Measurements from ENCODE around the gene CTNNB1.

CTNNB1 gene

DNA sequence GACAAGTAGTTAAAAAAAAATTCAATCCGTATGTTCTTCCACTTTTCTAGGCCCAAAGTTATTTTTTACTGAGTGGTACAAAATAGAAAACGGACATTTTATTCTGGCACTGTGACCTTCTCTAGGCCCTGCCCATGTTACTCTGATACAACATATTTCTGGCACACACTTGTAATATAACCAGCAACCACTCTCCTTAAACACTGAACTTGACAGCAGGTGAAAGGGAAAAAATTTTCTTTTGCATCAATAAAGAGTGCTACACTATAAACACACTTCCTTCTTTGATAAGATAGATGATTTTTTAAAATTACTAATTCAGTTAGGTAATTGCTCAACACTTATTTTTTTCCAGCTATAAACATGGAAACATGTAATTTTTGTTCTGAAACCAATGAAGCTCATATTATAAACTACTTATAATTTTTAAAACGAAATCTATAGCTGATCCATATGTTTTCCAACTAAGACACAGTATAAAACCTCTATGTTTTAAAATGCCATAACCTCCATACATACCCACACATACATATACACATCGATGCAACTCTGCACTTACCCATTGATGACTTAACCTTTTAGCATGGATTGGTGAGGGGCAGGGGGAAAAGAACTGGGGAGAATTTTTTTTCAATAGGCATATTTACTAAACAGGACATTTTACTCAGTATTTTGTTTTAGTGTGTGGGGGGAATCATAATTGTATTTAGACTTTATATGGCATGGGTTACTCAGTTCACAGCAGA is 5.3 kb upstream of the CTNNB1 start:
- FAIRE-seq = no peak

DNA sequence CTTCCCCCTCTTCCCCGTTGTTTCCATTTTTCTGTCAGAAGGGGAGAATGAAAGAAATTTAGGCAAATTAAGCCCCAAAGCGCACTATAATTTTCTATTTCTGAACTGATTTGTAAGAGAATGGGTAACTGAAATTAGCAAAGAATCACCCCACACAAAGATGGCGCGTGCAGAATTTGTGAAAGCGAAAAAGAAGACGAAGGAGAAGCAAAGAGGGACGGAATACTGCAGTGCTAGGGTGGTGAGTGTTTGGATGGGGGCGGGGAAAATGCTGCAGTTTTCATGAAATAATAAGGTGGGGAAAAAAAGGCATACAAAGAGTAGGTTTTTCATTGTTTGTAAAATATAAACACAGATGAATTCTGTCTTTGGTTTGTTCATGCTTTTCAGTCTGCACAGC is 4.6 kb upstream of the CTNNB1 start:
- FAIRE-seq = no peak

DNA sequence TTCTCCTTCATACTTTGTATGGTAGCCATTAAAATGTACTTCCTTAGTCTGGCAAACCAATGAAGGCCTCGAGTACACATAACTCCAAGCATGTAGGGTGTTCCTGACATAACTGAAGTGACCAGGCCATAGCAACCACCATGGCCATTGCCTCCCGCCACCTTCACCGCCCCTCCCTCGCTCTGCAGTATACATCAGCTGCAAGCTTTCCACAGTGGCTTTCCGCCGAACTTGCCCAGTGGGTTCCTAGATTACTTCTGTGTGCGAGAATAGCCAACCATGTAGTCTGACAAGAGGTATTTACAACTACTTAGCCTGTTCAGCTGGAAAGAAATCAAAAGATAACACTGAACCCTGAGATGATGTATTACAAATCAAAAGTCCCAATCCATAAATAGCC is 3.4 kb upstream of the CTNNB1 start:
- no peak for FAIRE-seq

DNA sequence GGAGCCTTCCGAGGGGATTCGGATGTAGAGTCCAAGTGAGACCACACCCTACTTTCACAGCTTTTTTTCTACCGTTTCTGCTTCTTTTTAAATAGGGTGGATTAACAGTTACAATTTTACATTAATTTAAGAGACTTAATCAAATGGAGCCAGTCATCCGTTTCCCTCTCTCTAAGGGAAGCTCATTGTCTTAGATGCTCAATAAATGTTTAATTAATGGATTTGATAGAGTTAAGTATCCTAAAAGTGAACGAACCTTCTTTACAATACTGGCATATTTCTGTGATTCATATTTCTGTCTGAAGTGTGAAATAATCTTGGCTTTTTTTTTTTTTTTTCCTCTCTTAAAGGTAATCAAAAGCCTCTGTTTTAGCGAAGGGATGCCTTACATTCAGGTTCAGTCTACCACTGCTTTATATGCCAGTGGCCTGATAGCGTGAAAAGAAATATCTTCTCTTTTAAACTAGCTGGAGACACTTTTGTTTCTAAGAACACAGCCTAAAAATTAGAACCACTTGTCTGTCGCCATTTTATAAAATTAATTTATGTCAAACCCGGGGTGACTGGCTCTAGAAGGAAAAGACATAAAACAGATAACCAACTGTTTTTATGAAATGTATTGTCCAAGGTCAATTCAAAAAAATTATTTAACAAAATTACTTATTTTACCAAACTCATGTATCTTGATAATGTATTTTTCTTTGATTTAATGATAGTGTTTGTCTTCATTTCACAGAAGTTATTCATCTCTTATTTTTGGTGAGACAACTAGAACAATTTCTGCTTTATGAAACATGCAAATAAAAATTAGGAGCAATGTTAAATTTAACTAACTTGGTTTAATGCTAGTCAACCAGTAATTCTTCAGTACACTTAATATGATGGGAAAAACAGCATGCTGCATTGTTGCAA is 2.5 kb upstream of the CTNNB1 start:
- no peak for FAIRE-seq

DNA sequence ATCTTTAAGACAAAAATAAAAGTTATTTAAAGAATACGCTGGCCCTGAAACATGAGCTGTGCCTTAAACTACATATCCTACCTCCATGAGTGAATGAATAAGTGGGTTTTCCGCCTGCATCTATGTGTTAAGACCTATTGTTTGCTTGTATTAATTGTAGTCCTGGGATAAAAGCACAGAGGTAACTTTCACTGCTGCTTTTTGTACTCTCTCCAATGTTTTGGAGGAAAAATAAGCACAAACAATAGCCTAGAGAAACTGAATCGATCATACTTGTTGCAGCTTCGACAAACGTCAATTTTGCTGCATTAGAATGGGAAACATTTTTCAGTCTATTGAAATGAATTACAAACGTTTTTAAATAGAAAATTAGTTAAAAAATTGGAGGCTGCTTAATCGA is 1.3 kb upstream of the CTNNB1 start:
- no peak for FAIRE-seq

DNA sequence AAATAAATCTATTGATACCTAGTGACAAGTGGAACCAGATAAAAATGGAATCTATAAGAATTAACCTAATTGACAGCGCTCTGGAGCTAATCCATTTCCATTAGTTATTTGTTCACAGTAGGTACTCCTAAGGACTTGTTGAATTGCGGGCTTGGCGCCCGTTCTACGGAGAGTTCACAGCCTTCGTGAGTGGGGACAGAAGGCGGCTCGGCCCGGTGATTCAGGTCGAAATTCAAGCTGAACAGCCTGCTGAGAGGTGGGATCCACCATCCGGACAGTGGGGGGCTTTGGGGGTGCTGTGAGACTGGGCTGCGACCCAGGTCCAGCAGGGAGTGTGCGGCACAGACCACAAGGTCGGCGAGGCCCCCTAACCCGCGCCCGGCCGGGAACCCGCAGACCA is 779 bp upstream of the CTNNB1 start:
- FAIRE-seq = no peak

DNA sequence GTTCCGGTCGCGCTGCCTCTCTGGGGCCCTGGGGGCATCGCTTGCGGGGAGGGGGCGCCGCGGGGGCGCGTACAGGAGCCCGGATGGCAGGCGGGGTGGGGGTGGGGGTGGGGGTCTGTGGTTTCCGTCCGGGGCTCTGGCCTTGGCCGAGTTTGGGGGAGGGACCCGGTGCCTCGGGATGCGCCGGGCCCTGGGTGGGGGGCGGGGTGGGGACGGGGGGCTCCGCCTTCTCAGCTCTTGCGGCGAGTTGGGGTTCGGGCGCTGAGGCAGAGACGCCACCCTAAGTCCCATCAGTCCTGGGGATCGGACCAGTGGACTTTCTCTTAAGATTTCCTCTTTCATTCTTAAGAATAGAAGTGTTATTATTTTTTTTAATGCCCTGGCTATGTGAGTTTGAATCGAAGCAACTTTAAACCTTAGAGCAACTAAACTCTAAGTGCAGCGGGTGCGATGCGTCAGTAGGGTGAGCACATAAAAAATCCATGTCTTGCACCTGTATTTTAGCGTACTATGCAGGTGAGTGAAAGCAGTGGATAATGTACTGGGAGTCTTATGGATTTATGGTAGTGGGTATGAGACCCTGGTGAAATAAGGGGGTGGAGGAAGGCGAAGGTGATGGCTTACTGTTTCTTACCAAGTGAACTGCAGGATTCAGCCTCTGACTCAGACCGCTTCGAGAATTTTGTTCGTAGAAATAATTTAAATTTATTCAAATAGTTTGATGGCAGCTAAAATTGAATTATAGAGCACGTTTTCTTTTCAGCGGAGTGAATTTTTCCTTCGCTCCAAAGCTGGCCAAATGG is 762 bp downstream of the CTNNB1 start:
- FAIRE-seq = no peak

DNA sequence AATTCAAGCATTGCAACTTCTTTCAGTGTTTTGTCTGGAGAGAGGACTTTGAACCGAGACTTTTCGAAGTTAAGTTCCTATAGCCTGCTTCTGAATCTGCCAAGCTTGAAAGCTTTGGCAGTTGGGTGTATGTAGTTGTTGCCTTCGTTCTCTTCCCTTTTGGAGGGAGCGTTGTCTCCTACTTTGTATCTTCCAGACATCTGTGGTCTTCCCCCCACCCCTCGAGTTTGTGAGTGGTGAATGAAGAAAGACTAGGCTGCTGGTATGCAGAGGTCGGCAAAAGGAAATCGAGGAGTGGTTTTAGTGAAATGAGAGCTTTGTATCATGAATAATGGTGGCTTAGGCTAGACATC is 1.3 kb downstream of the CTNNB1 start:
- FAIRE-seq = no peak

DNA sequence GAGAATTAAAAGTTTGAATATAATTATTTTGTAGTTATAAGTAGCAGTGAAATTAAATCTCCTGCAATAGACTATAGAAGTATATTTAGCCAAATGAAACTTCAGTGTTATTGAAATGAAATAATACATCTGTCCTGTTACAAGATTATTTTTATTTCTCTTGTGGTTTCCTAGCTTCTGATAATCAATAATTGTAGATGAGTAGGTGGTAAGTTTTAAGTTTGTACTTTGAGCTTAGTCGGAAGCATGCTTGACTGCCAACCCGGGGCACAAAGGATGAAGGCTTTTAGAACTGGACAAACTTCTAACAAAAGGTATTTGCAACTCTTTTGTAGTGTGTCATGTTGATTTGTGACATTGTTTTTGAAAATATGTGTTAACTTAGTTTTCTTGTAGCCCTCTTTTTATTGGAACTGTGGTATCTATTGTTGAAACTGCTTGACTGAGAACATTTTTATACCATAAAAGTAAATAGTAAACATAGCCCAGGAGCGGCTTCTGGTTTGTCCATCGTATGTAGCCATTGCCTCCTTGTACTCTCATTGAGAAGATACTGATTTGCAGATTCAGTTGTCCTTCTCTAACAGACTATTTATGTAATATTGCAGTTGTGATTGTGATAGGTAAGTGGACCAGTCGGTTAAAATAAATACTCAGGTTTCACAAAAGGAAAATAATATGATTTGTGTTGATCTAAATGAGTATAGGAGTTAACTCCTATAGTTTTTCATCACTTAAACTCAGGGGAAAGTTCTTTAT is 2.9 kb downstream of the CTNNB1 start:
- peak; percentile 31 for FAIRE-seq

DNA sequence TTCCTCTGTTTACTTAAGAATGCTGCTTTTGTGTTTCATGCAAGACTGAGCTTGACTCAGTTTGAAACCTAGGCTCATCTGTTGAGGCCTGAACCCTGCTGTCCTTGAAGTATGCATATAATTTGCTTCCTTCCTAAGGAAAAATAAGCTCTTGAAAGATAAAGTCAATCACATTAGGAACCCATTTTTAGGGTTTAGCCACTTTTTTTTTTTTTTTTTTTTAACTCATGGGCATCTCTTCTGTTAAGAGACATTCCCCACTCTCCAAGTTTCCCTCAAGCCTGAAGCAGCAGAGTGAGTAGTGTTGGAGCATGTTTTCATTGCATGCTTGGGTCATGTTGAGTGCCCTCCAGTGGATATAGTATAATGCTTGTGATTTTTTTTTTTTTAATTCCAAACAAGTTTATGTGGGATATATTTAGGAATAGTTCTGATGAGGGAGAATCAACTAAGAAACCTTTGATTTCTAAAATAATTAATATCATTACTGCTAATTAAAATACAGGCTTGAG is 3.6 kb downstream of the CTNNB1 start:
- FAIRE-seq = no peak

DNA sequence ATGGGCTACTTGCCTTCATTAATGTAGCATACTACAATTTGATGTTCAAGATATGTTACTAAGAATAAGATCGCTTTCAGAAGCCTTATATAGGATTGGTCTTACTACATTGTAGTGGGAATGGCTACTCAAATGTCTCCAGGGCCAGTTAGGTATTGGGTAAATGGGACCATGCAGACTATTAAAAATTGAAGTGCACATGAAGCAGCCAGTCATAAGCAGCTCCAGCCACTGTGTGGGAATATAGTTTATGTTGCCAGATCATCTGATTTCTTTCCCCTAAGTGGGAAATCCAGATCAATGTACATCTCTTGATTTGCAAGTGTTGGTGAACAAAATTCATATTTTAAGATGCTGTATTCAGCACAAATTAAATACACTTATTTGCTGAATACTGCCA is 5.1 kb downstream of the CTNNB1 start:
- no peak for FAIRE-seq

DNA sequence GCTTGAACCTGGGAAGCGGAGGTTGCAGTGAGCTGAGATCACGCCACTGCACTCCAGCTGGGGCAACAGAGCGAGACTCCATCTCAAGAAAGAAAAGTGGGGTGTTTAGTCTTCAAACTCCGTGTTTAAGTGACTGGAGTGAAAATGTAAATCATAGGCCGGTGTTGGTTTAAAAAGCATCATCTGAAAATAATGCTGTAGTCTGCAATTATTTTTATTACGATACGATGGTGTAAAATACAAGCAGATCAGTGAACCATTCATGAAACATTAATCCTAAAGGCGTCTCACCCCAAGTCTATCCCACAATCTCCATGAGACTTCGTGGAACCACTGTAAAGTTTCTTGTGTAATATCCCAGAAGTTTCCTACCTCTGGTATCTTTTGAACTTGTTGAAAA is 6.3 kb downstream of the CTNNB1 start:
- FAIRE-seq = no peak

DNA sequence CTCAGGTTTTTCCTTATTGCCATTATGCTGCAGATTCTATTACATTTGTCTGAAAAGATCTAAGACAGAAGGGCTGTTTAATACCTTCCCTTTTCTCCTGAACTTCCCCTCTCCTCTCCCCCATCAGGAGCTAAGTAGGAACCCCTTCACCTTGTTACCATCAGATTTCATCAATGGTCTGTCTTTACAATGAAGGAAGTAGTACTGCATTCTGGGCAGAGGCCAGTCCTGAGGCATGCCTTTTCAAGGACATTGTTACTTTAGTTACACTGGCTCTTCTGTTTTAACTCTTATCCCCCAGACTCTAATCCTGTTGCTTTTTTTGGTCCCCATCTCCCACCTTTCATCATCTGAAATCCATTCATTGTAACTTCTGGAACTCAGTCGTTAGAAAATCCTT is 8.1 kb downstream of the CTNNB1 start:
- FAIRE-seq = no peak

DNA sequence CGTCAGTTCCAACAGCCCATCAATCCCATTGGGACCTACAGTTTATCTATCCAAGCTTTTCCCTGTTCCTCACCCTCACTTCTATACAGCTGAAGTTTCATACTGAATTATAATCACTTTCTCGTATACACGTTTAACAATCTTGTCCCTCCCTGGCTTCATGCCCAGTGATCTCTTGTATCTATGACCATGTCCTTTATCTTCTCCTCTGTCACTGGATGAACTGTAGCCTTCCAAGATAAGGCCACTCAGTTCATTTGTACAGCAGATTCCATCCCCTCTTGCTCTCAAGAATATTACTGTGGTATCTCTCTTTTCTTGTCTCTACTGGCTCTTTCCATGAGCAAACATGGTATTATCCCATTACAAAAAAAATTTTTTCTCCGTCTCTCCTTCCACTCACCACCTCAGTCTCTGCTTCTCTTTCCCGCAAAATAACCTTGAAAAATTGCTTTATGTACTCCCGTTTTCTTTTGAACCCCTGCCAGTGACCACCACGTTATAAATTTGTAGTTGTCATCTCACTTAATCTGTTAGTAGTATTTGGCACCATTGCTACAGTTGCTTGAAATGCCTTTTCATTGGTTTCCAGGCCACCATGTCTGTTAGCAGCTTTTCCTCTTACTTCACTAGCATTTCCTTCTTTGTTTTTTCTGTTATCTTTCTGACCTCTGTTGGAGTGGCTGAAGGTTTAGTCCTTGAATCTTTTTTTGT is 9.4 kb downstream of the CTNNB1 start:
- no peak for FAIRE-seq

DNA sequence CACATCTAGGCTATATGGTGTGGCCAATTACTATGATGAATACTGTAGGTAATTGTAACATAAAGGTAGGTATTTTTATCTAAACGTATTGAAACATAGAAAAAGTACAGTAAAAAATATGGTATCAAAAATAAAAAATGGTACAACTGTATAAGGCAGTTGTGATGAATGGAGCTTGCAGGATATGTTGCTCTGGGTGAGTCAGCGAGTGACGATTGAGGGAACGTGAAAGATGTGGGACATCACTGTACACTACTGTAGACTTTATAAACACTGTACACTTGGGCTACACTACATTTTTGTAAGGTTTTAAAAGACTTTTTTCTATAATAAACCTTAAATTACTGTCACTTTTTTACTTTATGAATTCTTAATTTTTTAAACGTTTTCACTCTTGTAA is 10.3 kb downstream of the CTNNB1 start:
- no peak for FAIRE-seq

DNA sequence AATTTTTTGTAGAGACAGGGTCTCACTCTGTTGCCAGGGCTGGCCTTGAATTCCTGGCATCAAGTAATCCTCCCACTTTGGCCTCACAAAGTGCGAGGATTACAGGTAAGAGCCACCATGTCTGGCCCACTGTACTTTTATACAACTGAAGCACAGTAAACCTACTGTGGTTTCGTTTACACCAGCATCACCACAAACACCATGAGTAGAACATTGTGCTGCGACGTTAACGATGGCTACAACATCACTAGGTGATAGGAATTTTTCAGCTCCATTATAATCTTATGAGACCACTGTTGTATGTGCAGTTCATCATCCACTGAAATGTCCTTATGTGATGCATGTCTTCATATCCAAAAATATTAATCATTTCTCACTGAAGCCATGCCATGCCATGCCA is 11.7 kb downstream of the CTNNB1 start:
- no peak for FAIRE-seq

DNA sequence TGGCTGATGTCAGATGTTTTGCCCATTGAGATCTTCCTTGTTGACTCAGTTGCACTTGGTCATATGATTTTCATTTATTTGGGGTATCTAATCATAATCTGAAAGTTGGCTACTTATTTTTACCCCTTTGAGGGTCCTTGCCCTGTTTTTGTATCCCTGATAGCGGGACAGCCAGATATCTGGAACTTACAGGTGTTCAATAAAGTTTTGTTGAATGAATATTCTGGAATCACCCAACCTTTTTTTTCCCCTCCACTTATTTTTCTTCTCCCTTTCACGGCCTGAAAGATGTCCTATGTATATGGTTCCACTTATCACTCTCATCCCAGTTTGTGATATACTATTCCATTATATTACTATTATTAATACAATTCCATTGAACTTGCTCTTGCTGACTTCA is 12.8 kb downstream of the CTNNB1 start:
- FAIRE-seq = no peak

DNA sequence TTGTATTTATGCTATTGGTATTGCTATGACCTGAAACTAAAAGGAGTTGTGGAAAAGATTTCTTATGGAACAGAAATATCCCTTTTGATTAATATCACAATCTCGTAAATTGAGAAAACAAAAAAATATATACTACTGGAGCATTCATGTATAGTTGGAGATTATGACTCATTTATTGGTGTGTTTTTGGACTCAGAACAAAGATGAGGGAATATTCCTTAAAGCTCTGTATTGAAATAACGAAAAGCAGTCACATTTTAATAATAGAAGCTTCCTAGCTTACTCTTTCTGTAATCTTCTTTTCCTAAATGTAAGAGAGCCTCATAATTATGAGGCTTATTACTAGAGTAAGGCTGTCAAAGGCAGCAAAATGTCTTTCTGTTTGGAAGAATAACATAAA is 14.3 kb downstream of the CTNNB1 start:
- no peak for FAIRE-seq

DNA sequence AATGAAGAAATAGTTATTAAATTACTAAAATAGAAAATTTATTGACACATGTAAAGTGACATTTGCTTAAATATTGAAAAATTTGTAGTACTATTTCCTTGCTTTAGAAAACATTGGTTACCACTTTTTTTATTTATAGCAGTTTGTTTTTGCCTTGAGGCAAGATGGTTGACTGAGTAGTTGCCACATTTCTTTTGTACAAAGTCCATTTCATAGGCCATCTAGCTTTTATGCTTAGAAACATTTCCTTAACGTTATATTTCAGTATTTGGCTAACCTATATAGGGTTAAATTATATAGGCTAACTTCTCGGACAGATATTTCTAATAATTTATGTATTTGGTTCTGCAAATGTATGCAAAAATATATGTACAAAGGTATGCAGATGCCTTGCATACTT is 17.1 kb downstream of the CTNNB1 start:
- FAIRE-seq = no peak

DNA sequence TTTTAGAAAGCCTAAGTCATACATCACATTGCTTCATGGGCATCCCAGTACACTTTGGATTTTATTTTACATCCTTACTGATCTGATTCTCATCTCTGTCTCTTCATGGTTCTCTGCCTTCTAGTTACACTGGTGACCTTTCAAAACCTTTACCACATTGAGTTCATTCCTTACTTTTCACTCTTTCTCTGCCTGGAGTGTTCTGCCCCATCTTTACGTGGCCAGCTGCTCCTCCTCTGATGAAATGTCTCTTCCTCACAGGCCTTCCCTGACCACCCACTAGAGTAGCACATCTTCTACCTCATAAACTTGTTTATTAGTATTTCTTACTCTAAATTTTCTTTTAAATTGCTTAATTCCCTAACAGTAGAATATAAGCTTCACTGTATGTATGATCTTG is 17.7 kb downstream of the CTNNB1 start:
- no peak for FAIRE-seq

DNA sequence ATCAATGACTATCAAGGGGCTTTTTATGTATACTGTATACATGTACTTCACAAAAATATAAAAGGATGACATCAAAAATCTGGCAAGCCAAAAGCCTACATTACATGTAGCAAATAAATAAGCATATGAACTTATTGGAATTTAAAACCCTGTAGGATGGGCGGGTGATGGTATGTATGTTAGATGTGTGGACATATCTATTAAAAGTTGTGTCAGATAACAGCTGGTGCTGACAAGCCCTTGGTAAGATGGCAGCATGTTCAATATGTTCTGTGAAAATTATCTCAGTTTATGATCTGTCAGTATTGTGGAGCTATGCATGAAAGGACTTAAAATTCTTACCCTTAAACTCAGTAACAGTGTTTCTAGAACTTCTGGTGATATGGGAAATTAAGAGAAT is 20.1 kb downstream of the CTNNB1 start:
- FAIRE-seq = no peak
